T-helper 1 cell treated with Interleukin-12 subunit alpha and Interleukin-12 subunit beta and Interleukin-4 antibody, amounts not matched to agents 30 ng/mL and 1 ng/mL, for 36 hours (primary cell): ENCODE measurements around the gene ATG4D. TPM values are rescaled to one million over a fixed set of nuclear protein-coding genes. Genes with fewer than 3 reads are reported as not detected.

Experiments
- intact Hi-C: fragments of 100-400 bp; cut with micrococcal nuclease; formaldehyde crosslinking; loops from one replicate; pipeline ENCODE4 v1.15.1; 2024
- total RNA-seq: library from RNA; stranded (reverse); gene quantifications from 2 replicates; pipeline ENCODE4 v1.2.3, GENCODE V29; 2022

Gene ATG4D
- 46.4 and 47.2 TPM in 2 replicates for total RNA-seq

DNA sequence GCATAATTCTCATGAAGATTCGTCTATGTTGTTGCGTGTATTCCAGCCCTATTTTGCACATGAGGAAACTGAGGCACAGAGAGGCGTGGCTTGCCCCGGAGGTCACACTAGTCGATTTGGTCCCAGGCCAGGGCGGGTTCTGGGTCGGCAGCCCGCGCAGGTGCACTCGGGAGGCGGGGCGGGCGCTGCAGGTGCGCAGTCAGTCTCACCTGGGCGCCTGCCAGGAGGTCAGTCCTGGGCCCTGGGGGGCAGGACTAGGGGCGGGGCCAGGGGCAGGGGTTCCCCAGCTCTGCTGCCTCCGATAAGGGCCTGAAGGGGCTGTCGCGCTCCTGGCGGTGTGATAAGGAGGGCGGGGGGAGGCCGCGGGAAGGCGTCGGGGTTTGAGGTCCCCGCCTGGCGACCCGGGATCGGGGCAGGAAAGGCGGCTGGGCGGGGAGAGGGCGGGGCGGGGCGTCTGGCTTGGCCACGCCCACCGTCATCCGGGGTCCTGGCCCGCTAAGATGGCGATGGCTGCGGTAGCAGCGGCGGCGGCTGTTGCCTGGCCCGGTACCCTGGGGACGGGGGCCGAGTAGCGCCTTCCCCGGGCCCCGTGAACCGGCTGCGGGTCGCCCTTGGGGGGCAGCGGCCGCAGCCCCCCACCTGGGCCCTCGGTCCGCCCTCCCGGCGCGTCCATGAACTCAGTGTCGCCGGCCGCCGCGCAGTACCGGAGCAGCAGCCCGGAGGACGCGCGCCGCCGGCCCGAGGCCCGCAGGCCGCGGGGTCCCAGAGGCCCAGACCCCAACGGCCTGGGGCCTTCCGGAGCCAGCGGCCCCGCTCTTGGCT, at the start of gene ATG4D:
ATG4D (plus strand) TSS at position 485 of the 822 bp plus-strand sequence; CDS start at position 672, 187 bp downstream.
- intact Hi-C loops, result loop anchor here (1.0 kb wide), 4 partner anchors 11 to 64 kb away; no protein-coding TSS in a partner anchor

DNA sequence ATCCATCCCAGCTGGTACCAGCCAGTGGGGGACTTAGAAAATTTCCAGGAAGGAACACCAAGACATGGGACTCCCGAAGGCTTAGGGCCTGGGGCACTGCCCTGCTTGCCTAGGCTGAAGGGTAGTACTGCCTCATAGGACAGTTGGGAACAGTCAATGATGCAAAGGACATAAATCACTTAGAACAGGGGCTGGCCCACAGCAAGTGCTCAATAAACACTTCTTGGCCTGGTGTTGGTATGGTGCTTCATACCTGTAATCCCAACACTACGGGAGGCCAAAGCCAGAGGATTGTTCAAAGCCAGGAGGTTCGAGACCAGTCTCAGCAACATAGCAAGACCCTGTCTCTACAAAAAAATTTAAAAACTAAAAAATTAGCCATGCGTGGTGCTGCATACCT, 46.3 kb upstream of the ATG4D start:
- intact Hi-C loops, result no loop called here

DNA sequence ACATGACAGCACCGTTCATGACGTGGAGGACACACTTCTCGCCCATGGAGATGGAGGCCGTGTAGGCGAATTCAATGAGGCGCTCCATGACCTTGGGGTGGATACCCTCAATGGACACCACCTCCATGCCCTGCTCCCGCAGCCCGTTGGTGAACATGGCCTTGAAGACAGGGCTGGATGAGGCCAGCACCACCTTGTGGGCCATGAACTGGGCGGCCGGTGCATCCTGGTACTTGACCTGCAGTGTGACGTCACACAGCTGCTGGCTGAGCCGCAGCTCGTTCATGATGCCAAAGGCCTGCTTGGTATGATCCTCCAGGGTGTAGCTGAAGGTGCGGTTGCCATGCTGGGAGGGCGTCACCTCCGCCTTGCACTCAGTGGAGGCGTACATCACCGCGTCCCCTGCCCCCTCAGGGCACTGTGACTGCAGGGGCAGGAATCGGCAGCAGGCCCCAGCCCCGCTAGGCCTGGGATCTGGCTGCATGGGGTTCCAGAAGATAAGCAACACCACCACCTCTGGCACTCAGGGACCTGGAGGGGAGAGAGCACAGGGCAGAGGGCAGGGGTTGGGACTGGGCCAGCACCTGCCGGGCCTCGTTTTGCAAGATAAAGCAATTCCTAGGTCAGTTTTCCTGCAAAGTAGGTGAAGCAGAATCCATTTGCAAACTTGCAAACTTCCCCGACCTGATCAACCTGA, 44.0 kb upstream of the ATG4D start:
- intact Hi-C loops, result loop anchor here (5.0 kb wide), 2 partner anchors 77 to 338 kb away; partner anchors contain the start of genes PDE4A and TMED1

DNA sequence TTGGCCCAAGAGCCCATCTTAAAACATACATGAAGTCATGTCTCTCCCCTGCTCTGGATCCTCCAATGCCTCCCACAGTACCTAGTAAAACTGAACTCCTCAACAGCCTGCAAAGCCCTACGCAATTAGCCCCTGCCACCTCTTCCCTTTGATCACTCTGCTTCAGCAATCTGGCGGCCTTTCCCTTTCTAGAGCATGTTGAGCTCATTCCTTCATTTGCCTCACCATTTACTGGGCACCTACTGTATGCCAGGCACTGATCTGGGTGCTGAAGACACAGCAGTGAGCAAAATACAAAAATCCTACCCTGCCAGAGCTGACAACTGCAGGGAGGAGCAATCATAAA, 43.5 kb upstream of the ATG4D start:
- intact Hi-C loops, result loop anchor here (5.0 kb wide), 2 partner anchors 78 to 337 kb away; partner anchors contain the start of genes PDE4A and TMED1

DNA sequence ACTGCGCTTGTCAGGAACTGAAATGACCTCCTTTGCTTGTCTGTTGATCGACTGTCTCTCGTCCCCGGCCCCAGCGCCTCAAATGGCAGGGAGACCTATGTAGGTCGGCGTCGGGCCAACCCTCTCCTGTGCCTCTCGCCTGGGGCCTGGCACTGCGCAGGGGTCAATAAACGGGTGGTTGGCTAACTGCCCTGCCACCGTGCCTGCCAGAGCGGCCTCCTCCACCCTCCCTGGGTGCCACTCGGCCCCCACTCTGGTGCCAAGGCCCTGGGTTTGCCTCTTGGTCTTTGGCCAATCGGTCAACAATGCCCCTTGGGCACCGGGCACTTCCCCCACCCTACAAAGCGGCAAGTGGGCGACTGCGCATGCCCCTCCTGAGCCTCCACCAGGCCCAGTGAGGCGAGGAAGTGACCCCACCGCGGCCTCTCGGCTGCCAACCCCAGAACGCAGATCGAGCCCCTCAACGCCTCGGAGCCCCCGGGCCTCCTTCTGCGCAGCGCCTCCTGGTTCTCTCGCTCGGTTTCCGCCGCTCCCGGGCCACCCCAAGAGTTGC, 41.7 kb upstream of the ATG4D start:
- intact Hi-C loops, result loop anchor here (1.0 to 5.0 kb wide), 6 partner anchors 23 to 369 kb away; partner anchors contain the start of genes CARM1, ILF3, KRI1 and PDE4A

DNA sequence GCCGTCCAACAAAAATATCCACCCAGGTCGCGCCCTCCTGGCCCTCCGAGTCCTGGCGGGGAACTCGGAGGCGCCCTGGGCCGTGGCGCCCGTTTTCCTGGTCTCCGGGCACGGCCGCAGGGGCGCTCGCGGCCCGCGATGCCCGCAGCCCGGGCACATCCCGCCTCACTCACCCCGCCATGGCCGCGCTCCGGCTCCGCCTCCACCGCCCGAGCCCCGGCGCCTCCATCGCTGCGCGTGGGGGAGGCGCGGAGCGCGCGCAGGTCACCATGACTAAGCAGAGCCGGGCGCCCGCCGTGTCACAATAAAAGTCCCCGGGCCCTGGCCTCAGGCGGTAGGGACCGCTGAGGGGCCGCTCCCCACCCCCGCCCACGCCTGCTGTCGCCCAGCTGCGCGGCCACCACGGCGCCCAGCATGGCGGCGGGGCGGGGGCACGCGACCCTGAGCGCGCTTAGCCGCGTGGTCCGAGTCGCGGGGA, 41.1 kb upstream of the ATG4D start:
- intact Hi-C loops, result loop anchor here (1.0 to 5.0 kb wide), 6 partner anchors 23 to 368 kb away; partner anchors contain the start of genes CARM1, ILF3, KRI1 and PDE4A

DNA sequence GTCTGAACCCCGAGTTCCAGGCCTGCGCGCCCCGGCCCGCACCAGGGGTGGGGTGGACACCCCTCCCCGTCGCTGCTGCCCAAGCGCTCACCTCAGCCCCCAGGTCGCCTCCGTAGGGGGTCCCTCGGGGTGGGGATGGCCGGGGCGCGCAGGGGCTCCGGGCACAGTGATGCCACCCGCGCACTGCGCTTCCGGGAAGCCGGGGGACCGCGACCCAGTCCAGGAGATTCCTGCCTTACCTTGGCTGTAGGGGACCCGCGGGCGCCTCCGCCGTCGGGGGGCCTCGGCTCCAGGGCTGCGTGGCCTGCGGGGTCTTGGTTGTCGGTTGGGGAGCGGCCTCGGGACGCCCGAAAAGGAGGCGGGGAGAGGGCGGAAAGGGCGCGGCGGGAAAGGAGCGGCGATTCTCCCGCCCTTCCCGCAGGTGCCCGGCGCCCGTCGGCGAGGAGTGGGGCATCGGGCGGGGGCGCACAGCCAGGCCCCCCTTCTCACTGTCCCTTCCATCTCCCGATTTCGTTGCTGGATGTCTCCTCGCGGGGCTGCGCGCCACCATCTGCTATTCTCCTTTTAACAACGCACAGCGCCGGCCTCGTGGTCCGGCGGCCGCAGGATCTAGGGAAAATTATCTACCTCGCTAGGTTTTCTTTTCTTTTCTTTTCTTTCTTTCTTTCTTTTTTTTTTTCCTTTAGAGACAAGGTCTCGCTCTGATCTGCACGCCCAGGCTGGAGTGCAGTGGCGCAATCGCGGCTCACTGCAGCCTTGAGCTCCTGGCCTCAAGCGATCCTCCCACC, 40.5 kb upstream of the ATG4D start, which contains the start of gene KEAP1:
KEAP1 (minus strand) TSS at position 355 of the 788 bp plus-strand sequence. CDS start 3,323 bp downstream, outside the sequence.
- intact Hi-C loops, result loop anchor here (2.0 to 5.0 kb wide), 3 partner anchors 81 to 368 kb away; partner anchors contain the start of genes CARM1, PDE4A and TMED1

DNA sequence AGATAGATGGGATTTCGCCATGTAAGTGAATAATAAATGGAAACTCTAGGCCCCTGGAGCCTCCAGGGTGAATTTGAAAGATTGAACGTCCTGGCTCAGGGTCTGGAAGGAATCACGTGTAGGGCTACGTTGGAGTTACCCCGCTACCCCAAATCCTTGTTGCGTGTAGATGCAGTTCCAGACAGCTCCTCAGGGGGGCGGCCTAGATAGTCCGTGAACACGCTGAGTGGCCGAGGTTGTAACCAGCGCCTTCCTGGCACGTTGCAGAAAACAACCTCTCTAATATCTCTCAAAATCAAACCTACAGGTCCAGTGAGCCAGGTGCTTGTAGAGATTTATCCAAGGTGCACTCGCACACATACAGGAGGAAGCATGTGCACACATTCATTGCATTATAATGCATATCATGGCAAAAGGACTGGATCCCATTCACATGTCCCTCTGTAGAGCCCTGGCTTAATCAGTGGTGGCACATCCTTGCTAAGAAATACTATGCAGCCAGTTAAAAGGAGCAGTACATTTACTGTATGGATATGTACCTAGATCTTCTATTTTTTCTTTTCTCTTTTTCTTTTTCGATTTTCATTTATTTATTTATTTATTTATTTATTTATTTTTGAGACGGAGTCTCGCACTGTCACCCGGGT, 38.0 kb upstream of the ATG4D start:
- intact Hi-C loops, result loop anchor here (1.0 to 2.0 kb wide), 5 partner anchors 38 to 194 kb away; partner anchors contain the start of genes ATG4D and CDC37

DNA sequence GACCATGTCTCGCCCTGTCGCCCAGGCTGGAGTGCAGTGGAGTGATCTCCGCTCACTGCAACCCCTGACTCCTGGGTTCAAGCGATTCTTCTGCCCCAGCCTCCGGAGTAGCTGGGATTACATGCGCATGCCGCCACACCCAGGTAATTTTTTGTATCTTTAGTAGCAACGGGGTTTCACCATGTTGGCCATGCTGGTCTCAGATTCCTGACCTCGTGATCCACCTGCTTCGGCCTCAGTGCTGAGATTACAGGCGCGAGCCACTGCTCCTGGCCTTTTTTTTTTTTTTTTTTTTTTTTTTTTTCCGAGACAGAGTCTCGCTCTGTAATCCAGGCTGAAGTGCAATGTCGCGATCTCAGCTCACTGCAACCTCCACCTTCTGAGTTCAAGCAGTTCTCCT, 35.7 kb upstream of the ATG4D start:
- intact Hi-C loops, result no loop called here

DNA sequence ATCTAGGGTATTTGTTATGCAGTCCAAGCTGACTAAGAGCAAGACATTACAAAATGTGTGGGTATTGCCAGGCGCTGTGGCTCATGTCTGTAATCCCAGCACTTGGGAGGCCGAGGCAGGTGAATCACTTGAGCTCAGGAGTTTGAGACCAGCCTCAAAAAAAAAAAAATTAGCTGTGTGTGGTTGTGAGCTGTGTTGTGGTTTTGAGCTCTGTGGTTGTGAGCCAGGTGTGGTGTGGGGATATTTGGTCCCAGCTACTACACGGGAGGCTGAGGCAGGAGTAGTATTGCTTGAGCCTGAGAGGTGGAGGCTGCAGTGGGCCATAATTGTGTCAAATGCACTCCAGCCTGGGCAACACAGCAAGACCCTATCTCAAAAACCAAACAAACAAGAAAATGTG, 35.0 kb upstream of the ATG4D start:
- intact Hi-C loops, result no loop called here

DNA sequence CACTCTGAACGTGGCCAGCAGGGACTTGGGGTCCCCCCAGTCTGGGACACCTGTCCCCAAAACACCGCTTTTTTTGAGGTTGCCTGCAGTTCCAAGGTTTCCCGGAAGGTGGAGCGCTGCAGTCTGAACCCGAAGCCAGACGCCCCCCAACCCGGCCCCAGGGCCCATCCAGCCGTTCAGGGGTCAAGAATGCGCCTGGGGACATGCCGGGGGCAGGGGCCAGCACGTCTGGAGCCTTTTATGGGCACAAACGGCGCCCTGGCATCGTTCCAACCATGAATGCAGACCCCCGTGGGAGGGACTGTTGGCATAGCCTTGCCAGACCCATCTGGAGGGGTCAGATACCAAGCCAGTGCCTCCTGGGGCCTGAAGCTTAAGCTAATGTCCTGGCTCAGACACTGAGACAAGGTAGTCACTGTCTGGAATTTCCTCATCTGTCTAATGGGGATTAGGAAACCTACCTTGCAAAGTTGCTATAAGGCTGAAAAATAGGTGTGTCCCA, 33.4 kb upstream of the ATG4D start:
- intact Hi-C loops, result no loop called here

DNA sequence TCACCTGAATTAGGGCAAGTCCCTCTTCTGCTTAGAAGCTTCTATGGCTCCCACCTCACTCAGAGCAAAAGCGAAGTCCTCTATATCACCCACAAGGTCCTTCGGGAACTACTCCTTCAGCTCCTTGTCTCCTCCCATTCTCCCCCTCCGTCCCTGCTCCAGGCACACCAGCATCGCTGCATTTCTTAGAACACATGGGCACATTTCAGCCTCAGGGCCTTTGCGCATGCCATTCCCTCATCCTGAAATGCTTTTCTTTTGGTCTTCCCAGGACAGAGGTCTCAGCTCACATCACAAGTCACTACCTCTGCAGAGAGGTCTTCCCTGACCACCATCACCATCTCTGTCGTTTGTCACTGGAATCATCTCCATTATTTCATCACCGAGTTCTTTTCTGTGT, 30.5 kb upstream of the ATG4D start:
- intact Hi-C loops, result loop anchor here (2.0 kb wide), 1 partner anchor 222 kb away; no protein-coding TSS in a partner anchor

DNA sequence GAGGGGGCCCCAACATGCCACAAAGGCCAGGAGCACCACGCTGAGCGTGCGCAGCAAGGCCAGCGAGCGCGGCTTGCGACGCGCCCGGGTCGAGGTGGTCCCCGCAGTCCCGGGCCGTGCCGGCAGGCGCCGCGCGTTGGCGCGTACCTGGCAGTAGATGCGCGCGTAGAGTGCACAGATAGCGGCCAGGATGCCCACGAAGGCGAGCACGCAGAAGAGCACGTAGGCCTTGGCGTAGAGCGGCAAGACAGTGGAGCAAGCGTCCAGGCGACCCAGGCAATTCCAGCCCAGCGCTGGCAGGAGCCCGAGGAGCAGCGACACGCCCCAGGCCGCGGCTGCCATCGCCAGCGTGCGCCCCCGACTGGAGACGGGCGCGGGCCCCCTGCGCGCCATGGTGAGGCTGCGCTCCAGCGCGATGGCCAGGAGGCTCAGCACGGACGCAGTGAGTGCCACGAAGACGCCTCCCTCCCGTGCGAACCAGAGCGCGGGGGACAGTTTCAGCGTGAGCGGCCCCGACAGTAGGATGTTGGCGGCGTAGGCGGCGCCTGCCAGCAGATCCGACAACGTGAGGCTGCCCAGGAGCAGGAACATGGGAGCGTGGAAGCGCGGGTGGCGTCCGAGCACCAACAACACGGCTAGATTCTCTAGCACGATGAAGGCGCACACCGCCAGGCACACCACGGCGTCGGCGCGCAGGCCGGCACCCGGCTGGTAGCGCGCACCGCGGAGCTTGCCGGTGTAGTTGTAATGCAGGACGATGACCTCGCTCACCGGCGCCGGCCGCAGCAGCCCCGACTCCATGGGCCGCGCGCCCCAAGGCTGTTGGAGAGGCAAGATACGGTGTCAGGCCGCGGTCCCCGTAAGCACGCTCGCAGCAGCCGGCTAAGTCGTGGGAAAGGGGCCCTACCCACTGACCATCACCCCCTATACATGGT, 29.2 kb upstream of the ATG4D start:
- intact Hi-C loops, result no loop called here

DNA sequence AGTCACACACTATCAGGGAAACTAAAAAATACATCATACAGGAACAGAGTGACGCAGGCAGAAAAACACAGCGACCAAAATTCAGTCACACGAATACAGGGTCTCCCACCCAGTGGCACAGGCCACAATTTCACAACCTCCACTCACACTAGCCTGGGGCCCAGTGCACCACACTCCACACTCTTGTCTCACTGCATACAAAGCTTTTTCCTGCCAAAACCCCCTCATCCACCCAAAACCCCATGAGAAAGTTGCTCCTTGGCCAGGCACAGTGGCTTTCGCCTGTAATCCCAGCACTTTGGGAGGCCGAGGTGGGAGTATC, 27.7 kb upstream of the ATG4D start:
- intact Hi-C loops, result no loop called here

DNA sequence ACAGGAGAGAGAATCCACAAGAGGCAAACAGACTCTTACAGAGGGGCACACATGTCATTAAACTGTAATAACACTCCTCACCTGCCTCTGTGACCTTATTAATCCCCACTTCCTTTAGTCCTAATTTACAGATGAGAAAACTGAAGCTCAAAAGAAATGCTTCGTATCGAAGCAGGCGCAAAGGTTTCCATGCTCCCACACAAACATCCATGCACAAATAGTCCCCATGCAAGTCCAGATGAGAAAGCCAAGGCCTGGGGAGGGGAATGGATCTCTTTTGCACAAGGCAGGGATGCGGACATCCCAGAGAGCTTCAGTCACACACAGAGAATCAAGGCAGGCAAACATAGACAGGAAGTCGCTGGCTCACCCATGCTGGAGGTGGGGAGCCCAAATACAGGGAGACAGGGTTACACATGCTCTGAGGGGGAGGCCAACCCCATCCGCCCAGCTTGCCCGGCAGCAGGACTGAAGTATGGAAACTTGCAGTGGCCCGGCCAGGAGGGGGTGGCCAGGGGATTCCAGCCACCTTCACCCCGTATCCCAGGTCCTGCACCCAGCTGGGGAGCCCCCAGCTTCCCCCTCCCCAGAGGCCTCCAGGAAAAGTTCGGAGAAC, 26.9 kb upstream of the ATG4D start:
- intact Hi-C loops, result no loop called here

DNA sequence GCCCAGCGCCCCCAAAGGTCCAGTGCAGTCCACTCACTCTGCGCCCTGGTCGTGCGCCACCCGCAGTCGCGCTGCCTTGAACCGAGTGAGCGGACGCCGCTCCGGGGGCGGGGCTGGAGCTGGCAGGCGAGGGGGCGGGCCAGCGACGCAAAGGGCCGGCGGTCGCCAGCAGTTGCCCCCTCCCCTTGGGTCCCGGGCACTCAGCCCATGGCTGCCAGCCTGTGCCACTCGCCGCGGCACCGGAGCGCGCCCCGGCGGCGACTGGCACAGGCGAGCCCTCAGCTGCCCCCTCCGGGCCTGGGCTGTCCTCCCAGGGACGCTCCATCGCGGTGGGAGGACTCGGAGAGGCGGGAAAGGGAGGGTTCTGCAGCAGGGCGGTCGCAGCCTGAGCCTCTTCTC, 26.3 kb upstream of the ATG4D start, which contains the start of gene S1PR5:
S1PR5 (minus strand) TSS at position 87 of the 399 bp plus-strand sequence. CDS start 2,436 bp downstream, outside the sequence.
- intact Hi-C loops, result no loop called here

DNA sequence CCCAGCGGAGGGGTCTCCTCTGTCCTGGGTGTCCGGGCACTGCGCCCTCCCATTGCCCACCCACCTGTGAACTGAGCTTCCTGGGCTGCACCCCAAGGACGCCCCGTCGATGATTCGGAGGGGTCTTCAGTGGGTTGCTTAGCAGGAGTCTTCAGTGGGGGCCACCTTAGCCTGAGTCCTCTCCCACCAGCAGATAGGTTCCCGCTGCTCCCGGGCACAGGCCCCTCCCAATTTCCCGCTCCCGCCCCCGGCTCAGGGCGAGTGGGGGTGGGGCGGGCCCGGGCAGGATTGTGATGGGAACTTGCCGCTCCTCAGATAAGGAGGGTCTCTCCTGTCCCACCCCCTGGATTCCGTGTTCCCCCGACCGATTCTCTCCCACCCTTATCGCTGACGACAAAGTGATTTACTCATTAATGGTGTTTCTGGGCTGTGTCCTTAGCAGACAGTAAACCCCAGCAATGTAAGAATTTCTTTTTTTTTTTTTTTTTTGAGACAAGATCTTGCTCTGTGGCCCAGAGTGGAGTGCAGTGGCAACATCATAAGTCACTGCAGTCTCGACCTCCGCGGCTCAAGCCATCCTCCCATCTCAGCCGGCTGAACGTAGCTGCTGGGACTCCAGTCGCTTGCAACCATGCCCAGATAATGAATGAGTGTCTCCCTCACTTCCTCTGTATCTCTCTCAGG, 25.8 kb upstream of the ATG4D start:
- intact Hi-C loops, result no loop called here
